Activated T-cell treated with anti-CD3 and anti-CD28 coated beads, Interleukin-2, amount 50 U/mL, for 48 hours (primary cell): ENCODE measurements around the gene TLE1.
"Not testable (repeated sequence)": the region's sequence is repeated elsewhere in the genome, so short reads cannot be mapped to it uniquely, and the experiment has no call there.

Experiments used
- DNase-seq, 2 experiments: peaks; one replicate each; pipeline ENCODE4 v3.0.0-alpha.2; 2020

Gene TLE1

DNA sequence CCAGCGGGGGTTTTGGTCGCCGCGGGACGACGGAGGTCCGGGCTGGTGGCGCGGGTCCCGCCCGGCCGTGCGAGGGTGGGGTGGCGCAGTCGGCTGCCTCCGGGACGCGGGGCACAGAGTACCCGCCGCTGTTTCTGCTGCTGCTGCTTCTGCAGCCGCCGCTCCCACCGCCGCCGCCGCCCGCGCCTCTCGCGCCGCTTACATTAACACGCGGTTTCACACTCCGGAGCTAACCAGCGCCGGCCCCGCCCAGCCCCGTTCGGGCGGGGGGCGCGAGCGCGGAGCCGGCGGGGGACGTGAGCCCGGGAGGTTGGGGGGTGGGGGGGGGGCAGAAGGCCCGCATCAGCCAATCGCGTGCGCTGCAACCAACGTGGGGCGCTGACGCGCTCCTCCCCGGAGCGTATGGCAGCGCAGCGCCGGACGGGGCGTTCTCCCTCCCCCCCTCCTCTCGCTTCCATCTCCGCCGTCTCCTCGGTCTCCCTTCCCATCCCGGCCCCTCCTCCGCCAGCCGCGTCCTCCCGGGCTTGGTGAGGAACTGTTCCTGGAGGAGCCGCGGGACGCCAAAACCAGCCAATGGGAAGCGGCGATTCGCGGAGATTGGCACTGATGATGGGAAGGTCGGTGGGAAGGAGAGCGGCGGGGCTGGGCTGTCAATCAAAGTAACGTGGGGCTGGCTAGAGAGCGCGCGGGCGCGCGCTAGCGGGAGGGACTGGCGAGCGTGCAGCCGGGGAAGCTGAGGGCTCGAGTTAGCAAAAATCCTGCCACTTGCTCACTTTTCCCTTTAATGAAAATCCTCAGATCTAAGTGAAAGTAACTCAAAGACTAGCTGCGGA lies at the start of gene TLE1:
Gene TLE1, minus strand, starts transcription at position 205 of the 833 bp plus-strand sequence. CDS start 1,307 bp downstream, outside the sequence.
- DNase-seq: peak; percentile 83 to 87

DNA sequence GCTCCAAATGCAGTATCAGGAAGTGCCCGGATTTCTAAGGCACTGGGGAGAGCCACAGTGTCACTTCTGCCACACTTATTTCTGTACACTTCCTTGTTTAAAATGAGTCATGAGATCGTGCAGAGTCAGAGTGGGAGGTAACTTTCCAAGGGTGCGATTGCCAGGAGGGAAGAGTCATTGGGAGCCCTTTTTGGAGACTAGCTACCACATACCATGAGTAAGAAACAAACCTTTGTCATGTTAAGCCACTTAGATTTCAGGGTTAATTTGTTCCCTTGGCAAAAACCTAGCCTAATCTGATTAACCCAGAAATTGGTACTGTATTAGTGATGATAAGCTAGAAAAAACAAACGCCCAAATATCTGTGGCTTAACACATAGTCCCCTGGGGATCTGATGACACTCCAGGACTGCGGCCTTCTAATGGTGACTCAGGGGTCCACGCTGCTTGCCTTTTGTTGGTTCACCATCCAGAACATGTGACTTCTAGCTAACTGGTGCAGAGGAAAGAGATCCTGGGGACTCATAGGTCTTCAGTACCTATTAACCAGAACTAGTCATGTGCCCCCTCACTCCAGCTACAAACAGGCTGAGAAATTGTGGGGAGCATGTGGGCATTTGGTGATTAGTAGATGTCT lies 48.6 kb upstream of the TLE1 start:
- no peak for DNase-seq

DNA sequence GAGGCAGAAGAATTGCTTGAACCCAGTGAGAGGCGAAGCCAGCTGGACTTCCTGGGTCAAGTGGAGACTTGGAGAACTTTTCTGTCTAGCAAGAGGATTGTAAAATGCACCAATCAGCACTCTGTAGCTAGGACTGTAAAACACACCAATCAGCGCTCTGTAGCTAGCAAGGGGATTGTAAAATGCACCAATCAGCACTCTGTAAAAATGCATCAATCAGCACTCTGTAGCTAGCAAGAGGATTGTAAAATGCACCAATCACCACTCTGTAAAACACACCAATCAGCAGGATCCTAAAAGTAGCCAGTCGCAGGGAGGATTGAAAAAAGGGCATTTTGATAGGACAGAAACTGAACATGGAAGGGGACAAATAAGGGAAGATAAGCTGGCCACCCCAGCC lies 41.2 kb upstream of the TLE1 start:
- not testable (repeated sequence) for DNase-seq

DNA sequence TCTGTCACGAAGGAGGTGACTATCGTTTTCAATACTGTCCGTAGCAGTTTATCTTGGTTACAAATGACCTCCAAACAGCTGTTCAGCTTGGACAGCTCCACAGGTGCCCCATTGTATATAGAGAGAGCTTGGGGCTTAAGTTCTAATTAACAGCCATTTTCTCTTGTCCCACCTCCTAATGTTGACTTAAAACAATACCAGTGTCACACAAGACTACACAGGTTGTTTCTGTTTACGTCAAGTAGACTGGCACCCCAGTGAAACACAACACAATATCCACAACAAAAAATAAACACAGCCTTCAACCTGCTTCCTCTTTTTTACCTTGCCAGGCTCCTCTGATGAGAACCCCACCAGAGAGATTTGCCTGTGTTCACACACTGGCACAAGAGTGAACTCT lies 39.8 kb upstream of the TLE1 start:
- no peak for DNase-seq

DNA sequence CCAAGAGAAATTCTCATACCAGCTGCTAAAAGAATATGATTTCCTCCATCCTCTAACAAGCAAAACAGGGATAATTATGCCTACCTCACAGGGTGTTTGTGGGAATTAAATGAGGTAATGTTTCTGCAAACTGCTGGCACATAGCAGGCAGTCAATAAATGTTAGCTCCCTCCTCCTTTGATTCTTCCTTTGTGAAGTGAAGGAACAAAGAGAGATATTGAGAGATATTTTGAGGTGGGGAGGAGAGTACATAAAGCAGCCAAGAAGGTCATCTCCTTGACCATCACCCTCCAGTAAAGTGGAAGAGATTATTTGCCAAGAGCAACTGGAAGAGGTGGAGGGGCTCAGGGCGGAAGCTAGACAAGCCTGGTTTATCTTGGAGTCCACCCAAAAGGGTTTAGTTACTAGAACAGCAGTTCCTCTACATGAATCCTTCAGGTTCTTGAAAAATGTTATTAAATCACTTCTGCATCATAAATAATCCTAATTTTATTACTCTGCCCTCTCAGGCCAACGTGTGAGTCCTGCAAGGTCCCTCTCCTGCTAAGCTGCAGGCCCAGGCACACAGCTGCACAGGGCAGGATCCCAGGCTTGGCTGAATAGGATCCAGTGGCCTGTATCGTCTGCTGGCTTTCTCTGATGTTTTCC lies 35.0 kb upstream of the TLE1 start:
- no peak for DNase-seq

DNA sequence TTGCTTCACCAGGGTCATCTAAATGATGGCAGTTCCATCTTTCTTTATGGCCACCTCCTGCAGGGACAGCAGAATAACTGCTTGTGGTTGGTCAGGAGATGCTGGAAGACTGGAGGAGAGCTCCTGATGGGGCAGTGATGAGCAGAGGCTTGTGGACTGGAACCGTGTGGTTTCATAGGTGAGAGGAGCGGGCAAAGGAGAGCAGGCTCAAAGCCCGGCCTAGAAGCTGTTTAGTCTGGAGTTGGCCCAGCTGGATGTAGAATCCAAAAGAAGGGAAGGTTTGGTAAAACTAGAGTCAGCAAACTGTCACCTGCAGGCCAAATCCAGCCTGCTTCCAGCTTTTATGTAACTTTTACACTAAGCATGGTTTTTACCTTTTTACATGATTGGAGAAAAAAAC lies 32.9 kb upstream of the TLE1 start:
- DNase-seq: no peak

DNA sequence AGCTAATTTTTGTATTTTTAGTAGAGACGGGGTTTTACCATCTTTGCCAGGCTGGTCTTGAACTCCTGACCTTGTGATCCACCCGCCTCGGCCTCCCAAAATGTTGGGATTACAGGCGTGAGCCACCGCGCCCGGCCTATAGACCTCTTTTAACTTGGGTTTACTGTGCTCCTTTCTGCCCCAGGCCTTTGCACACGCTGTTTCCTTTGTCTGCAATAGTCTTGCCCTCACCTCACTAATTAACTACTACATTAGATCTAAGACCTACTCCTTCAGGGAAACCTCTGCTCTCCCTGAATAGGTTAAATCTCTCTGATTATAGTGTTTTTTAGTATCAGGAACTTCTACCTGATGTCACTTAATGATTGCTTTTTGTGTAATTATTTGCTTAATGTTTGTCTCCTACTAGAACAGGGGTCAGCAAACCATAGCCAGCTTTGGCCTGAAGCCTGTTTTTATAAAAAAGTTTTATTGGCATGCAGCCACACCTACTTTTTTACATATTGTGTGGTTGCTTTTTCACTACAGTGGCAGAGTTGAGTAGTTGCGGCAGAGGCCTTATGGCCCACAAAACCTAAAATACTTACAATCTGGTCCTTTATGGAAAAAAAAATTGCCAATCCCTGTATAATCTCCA lies 31.2 kb upstream of the TLE1 start:
- DNase-seq: no peak

DNA sequence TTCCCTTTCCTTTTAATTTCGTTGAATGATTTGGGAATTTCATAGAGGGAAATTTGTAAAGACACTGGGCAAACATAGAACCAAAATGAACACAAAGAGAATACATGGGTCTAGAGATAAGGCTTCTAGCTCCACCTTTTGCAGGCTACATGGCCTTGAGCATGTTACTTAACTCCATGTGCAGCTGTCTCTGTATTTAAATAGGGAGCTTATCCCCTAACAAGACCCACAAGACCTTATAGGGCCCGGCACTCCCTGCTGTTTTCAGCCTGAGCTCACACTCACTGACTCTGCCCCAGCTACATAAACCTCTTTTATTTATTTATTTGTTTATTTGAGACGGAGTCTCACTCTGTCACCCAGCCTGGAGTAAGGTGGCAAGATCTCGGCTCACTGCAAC lies 30.6 kb upstream of the TLE1 start:
- no peak for DNase-seq

DNA sequence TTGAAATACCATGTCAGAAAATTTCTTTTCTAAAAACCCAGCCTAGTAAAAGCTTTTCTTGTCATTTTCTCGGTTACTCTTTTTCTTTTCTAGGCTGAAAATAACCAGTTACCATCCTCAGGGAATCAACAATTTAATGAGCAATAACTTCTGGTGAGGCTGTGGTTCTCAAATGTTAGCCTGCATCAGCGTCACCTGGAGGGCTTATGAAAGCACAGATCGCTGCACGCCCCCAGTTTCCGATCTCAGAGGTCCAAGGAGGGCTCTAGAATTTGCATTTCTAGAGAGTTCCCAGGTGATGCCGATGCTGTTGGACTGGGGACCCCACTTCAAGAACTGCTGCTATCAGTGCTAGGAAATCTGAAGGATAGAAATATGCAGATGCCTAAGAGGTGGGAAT lies 28.9 kb upstream of the TLE1 start:
- no peak for DNase-seq

DNA sequence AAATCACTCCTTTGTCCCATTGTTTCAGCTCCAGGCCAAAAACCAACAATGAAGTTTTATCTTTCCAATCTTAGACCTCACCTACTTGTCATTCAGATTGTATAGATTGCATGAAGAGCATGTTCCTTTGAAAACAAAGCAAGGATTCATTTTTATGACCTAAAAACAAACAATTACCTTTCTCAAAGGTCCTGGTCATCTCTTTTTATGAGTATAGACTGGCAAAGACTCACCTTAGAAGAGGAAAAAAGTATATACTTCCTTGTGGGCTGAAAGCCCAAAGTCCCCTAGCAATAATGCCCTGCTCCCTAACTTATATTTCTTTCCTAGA lies 28.4 kb upstream of the TLE1 start:
- no peak for DNase-seq

DNA sequence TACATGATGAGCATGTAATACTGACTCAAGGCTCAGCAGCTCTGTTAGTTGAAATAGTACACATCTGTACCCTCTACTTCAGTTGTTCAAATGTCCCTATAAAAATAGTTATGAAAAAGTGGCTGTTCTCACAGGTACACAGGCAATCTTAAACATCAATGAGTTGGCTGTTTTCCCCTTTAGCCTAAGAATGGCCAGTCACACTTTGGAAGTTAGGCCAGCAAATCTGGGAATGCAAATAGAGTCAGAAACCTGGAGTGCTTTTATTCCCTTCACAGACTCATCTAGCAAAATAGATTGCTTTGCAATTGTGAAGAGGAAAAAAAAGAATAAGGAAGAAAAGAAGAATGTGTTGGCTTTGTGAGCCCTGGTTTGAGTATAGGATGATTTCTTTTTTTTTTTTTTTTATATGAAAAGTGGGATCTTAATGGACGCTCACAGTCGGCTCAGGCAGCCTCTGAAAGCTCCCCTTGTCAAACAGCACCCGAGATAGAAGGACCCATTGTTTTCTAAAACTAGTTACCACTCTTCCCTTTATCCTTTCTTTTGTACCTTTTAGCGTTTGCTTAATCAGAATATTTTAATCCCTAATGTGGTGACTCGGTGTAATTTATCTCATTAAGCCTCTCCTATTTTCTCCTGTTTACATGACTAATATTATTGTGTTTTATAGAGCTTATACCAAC lies 27.9 kb upstream of the TLE1 start:
- DNase-seq: no peak

DNA sequence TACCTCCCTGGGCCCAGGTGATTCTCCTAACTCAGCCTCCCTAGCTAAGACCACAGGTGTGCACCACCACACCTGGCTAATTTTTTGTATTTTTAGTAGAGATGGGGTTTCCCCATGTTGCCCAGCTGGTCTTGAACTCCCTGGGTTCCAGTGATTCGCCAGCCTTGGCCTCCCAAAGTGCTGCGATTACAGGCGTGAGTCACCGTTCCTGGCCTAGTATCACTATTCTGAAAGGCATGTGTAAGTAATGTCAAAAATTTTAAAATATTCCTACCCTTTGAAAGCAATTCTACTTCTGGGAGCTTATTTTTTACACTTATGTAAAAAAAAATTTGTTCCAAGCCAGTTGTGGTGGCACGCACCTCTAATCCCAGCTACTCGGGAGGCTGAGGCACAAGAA lies 27.1 kb upstream of the TLE1 start:
- DNase-seq: no peak

DNA sequence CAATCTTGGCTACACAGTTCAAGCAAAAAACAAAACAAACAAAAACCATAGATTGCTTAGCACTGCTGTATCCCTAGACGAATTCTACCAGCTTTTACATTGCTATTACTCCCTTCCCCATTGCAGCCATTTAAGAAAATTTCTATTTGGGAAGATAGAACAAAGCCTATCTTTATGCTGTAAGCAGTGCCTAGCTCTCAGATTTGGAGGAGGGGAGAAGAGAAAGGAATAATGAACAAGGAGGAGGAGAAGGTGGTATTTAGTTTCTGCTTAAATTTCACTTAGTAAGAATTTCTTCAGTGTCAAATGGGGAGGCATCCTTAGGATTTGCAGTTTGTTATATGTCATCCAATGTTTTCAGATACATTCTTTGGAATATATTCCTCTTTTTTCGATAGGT lies 16.2 kb upstream of the TLE1 start:
- no peak for DNase-seq

DNA sequence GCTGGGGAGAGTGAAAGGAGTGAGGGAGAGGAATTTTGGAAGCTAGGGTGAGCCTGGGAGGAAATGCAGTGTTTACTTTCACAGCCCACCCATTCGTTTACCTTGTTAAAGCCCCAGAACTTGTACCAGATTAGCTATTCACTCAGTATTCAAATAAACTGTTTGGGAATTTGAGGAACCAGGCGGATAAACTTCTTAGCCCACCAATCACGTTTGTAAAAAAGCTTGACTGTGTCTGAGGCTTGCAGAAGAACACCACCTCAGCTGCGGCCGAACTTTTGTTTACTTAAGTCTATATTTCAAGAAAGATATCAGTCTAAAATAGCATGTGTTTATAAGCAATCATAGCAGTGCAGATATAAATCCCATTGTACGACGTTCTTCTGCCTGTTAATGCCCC lies 5.2 kb upstream of the TLE1 start:
- no peak for DNase-seq

DNA sequence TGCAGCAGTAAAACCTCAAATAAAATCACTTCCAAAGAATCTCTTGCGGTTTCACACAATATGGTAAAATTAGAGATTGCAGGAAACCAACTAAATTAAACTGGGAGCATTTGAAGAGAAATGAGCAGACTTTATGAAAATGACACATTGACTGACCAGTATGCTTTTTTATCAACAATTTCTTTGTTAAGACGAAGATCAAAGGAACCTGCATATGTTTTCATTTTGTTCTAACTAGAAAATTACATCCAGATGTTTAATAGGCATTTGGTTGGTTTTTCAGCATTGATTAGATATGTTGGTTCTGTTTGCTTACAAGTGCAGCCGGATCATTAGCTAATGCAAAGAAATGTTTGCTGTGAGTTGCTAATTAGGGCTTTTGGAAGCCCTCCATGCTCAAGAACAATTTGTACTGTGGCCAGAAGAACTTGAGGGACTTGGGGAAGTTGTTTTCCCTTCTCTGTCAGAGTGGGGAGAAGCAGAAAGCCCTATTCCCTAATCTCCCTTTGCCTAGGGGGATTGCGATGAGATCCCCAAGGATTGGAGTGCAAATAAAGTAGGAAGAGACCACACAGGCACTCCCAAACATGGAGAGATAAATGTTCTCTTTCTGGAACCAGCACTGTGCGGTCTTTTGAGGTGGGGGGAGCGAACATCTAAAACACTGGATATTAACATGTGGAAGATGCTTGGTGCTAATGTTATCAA lies 4.5 kb upstream of the TLE1 start:
- no peak for DNase-seq

DNA sequence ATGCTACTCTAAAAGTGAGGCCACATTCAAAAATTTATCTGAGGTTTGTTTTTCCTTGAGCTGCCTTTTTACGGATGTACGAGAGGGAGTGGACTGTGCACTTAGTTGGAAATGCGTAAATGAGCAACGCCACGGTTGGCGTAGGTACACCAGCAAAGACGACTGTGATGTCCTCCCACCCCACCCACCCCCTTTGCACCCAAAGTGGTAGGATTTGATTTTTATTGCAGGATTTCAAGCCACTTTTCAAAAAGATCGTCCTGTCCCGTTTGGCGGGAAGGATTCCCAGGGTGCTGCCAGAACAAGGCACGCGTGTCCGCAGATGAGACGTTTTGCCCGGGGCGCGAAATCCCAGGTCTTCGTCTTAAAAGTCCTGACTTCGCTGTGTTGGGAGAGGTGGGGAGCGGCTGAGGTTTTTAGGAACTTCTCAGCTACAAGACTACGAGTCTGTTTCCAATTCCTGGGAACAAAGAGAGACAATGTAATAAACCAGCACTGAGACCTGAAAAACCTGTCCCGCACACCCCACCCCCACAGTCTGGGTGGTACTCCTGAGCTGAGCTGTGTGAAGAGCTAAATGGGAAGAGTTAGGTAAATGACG lies 1.0 kb upstream of the TLE1 start:
- peak; percentile 15 to 17 for DNase-seq

DNA sequence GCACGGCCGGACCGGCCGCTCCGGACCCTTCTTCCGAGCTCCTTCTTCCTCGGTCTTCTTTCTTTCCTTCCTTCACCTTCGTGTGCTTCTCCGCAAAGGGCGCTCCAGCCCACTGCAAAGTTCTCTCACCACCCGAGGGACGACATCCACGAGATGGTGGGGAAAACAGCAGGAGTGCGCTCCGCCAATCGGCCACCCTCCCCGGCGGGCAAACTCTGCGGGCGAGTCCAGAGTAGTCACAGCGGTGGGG lies 329 bp downstream of the TLE1 start:
- DNase-seq: not testable (repeated sequence)

DNA sequence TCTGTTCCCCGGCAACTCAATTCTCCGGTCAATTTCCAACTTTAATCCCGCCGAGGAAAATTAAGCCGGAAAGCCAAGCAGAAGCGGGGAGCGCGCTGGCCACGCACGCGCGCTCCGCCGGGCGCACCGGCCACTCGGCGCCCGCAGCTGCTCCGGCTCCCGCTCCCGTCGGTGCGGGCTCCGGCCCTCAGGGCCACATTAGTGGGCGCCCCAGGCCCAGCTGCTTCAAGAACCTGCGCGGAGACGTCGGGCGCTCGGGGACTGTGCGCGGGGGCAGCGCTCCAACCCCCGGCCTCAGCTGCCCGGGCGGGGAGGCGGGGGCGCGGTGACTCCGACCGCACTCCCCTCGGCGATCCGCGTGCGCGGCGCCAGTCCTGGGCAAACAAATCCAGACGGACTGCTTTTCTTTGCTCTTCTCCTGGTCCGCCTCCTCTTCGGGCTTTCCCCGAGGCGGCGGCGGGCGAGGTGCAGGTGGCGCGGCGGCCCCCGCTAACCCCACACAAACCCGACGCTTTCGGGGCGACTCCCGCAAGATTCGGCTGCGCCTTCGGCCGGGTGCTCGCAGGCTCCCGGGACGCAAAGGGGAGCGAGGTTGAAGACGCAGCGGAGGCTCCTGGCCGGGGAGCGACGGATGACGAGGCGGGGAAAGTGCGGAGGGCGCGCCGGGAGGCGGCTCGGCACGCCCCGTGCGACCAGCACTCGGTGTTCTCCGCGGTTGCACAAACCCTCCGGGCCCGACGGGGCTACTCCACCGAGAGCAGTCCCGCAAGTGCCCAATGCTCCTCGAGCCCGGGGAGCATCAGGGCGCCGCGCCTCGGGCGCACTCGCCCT lies 870 bp downstream of the TLE1 start:
- DNase-seq: peak; percentile 30 to 51

DNA sequence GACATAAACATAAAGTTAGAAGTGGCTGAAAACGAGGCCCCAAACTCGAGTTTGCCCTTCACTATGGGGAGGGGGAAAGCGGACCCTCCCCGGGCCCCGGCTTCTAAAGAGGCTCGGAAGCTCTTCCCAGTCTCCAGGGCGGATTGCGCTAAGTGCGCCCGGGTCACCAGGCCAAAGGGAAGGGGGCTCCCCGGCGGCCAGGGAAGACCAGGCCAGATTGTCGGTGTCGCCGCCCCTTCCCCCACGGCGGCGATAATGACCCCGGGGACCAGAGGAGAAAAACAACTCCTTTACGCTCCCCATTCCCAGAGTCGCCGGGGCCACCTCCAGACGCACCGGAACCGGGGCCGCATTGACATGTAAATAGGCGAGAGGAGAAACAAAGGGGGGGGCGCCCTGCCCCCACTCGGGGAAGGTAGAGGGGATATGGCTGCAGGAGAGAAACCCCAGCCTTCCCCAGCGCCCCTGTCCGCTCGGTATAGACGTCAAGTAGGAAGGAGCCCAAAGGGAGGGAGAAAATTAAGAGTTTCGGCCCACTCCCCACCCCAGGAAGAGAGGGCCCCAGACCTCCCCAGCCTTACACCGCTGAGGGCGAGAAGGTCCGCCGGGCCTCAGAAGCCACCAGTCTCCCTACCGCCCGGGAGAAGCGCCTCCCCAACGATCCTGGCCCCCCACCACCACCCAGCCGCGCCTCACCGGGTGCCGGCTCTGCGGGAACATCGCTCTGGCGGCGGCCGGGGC lies 1.7 kb downstream of the TLE1 start:
- peak; percentile 17 to 22 for DNase-seq
